ENCODE data around the gene USP34. TPM values are rescaled to one million over a fixed set of nuclear protein-coding genes. Genes with fewer than 3 reads are reported as not detected.

USP34 gene
- total RNA-seq, 2 experiments from 2014 or later: 109 to 111 TPM

GRCh38 chr2:61362873-61363272 is 108.0 kb downstream of the USP34 start:
- POLR2A ChIA-PET: no interaction called here

GRCh38 chr2:61361068-61361467 is 109.8 kb downstream of the USP34 start:
- Mint-ChIP-seq H3K4me3 (no peak overlapping the region), H3K27me3 (no peaks in the 10 kb centered on the region), H3K9me3 (peaks cover 4% of the 10 kb centered on the region), H3K36me3 (peaks cover 48% of the 10 kb centered on the region), H3K4me1 (peaks cover 19% of the 10 kb centered on the region), H3K27ac (no peak overlapping the region)
- POLR2A ChIA-PET: no interaction called here
- DNase-seq: no peak
- ATAC-seq (ENCODE audit: low read depth): no peak

More at GRCh38 chr2:61362873-61363272, 108.0 kb downstream of the USP34 start:
- H3K4me3 Mint-ChIP-seq: no peak overlapping the region
- DNase-seq (no peak), ATAC-seq (ENCODE audit: low read depth) (no peak)
- H3K36me3 Mint-ChIP-seq: peaks cover 51% of the 10 kb centered on the region
- H3K27me3 Mint-ChIP-seq: no peaks in the 10 kb centered on the region
- peaks cover 4% of the 10 kb centered on the region for H3K9me3 Mint-ChIP-seq
- peaks cover 14% of the 10 kb centered on the region for H3K4me1 Mint-ChIP-seq
- no peak overlapping the region for H3K27ac Mint-ChIP-seq

DNA sequence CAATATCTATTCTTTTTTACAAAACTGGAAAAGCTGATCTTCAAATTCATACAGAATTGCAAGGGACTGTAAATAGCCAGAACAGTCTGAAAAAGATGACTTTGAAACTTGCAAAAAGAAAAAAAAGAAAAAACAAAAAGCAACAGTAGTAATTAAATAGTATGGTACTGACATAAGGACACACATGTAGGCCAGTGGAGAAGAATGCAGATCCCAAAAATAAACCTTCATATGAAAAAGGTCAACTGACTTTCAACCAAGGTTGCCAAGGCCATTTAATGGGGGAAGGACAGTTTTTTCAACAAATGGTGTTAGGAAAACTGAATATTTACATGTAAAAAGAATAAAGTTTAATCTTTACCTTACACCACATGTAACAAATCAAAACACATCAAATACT is 111.8 kb downstream of the USP34 start:
- ATAC-seq (ENCODE audit: low read depth): no peak
- Mint-ChIP-seq H3K27me3 (no peaks in the 10 kb centered on the region), H3K27ac (no peak overlapping the region), H3K9me3 (peaks cover 4% of the 10 kb centered on the region), H3K36me3 (peaks cover 54% of the 10 kb centered on the region), H3K4me3 (no peak overlapping the region), H3K4me1 (peaks cover 14% of the 10 kb centered on the region)
- no peak for DNase-seq
- POLR2A ChIA-PET: no interaction called here

- Mint-ChIP-seq H3K4me1 (peaks cover 12% of the 10 kb centered on the region), H3K9me3 (peaks cover 9% of the 10 kb centered on the region), H3K27me3 (no peaks in the 10 kb centered on the region), H3K27ac (no peak overlapping the region), H3K4me3 (no peak overlapping the region), H3K36me3 (peaks cover 55% of the 10 kb centered on the region)
- DNase-seq: no peak
- ATAC-seq (ENCODE audit: low read depth): no peak
- POLR2A ChIA-PET: no interaction called here
These were observed 113.2 kb downstream of the USP34 start for GRCh38 chr2:61357681-61358080.

DNA sequence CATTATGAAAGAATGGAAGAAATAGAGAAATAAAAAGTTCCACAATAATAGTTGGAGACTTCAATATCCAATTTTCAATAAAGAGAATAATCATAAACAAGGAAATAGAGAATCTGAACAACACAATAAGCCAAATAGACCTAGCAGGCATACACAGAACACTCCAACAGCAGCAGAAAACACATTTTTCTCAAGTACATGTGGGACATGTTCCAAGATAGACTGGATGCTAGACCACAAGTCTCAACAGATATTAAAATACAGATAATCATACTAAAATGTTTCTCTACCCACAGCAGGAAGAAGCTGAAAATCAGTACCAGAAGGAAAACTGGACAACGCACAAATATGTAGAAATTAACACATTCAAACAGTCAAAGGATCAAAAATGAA is 113.9 kb downstream of the USP34 start:
- POLR2A ChIA-PET: no interaction called here

DNA sequence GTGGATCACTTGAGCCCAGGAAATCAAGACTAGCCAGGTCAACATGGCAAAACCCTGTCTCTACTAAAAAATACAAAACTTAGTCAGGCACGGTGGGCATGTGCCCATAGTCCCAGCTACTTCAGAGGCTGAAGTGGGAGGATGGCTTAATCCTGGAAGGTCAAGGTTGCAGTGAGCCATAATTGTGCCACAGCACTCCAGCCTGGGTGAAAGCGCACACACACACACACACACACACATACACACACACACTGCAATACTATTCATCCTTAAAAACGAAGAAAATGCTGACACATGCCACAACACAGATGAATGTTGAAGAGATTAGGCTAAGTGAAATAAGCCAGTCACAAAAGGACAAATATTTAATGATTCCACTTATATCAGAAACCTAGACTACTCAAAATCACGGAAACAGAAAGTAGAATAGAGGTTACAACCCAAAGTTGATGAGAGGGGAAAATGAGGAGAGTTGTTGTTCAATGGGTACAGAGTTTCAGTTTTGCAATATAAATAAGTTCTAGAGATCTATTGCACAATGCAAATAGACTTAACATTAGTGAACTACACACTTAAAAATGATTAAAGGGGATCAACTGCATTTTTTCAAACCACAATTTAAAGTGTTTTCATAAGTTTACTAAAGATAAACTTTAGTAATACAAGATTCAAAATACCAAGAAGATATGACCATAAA is 114.5 kb downstream of the USP34 start:
- ATAC-seq (ENCODE audit: low read depth): no peak
- Mint-ChIP-seq H3K4me3 (no peak overlapping the region), H3K4me1 (peaks cover 10% of the 10 kb centered on the region)

More for the DNA sequence above, 113.9 kb downstream of the USP34 start:
- peaks cover 6% of the 10 kb centered on the region for H3K9me3 Mint-ChIP-seq
- H3K27ac Mint-ChIP-seq: no peak overlapping the region
- H3K27me3 Mint-ChIP-seq: no peaks in the 10 kb centered on the region
- H3K36me3 Mint-ChIP-seq: peaks cover 52% of the 10 kb centered on the region
- H3K4me3 Mint-ChIP-seq: no peak overlapping the region
- peaks cover 12% of the 10 kb centered on the region for H3K4me1 Mint-ChIP-seq
- ATAC-seq (ENCODE audit: low read depth) (no peak), DNase-seq (no peak)

GRCh38 chr2:61354543-61355197 is 116.2 kb downstream of the USP34 start:
- Mint-ChIP-seq H3K27me3 (no peaks in the 10 kb centered on the region), H3K4me3 (no peak overlapping the region), H3K4me1 (peaks cover 9% of the 10 kb centered on the region), H3K27ac (no peak overlapping the region), H3K9me3 (peaks cover 6% of the 10 kb centered on the region), H3K36me3 (peaks cover 42% of the 10 kb centered on the region)
- POLR2A ChIA-PET: no interaction called here
- no peak for DNase-seq
- ATAC-seq (ENCODE audit: low read depth): no peak

More for the DNA sequence above, 114.5 kb downstream of the USP34 start:
- H3K27me3 Mint-ChIP-seq: no peaks in the 10 kb centered on the region
- POLR2A ChIA-PET: no interaction called here
- peaks cover 6% of the 10 kb centered on the region for H3K9me3 Mint-ChIP-seq
- DNase-seq: no peak
- no peak overlapping the region for H3K27ac Mint-ChIP-seq
- H3K36me3 Mint-ChIP-seq: peaks cover 49% of the 10 kb centered on the region

DNA sequence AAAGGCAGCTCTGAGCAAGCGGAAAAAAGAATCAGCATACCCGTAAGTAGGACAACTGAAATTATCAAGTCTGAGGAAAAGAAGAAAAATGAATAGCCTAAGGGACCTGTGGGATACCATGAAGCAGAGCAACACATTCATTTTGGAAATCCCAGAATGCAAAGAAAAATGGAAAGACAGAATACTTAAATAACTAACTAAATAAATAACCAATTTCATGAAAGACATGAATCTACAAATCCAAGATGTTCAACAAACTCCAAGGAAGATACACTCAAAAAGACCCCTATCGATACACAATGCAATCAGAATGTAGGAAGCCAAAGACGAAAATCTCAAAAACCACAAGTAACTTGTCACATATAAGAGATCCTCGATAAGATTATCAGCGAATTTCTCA is 117.0 kb downstream of the USP34 start:
- peaks cover 9% of the 10 kb centered on the region for H3K4me1 Mint-ChIP-seq
- DNase-seq (no peak), ATAC-seq (ENCODE audit: low read depth) (no peak)
- peaks cover 45% of the 10 kb centered on the region for H3K36me3 Mint-ChIP-seq
- H3K27me3 Mint-ChIP-seq: no peaks in the 10 kb centered on the region
- H3K27ac Mint-ChIP-seq: no peak overlapping the region
- POLR2A ChIA-PET: no interaction called here
- peaks cover 6% of the 10 kb centered on the region for H3K9me3 Mint-ChIP-seq
- no peak overlapping the region for H3K4me3 Mint-ChIP-seq

DNA sequence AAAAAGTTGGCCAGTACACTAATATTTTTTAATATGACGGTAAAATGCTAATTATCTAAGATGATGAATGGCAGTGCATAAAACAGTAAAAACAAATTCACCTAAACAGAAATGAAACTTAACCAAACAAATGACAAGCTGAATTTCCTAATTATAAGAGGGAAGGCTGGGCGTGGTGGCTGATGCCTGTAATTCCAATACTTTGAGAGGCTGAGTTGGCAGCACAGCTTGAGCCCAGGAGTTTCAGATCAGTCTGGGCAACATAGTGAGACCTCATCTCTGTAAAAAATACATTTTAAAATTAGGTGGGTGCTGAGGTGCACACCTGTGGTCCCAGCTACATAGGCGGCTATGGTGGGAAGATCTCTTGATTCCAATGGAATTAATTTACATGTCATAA is 120.1 kb downstream of the USP34 start:
- Mint-ChIP-seq H3K4me3 (no peak overlapping the region), H3K36me3 (peaks cover 44% of the 10 kb centered on the region), H3K27me3 (no peaks in the 10 kb centered on the region), H3K27ac (no peak overlapping the region), H3K4me1 (no peaks in the 10 kb centered on the region), H3K9me3 (peaks cover 6% of the 10 kb centered on the region)
- DNase-seq (no peak), ATAC-seq (ENCODE audit: low read depth) (no peak)
- POLR2A ChIA-PET: no interaction called here

DNA sequence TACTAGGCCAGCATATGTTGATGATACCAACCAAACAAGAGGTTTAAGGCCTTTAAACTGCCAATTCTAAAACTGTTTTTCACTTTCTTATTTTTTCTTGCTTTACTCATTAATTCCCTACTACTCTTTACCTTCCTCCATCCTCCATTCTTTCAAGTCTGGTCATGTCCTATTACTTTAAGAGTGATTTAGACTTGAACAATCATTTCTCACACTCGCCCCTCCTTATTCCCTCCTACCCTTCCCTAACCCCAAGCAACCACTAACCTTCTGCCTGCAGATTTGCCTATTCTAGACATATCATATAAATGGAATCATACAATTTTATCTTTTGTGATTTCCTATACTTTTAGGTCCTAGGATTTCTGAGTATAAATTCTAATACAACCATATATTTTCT is 127.7 kb downstream of the USP34 start:
- Mint-ChIP-seq H3K4me3 (no peak overlapping the region), H3K36me3 (peaks cover 45% of the 10 kb centered on the region), H3K27ac (no peak overlapping the region), H3K4me1 (no peaks in the 10 kb centered on the region), H3K27me3 (no peaks in the 10 kb centered on the region), H3K9me3 (no peaks in the 10 kb centered on the region)
- POLR2A ChIA-PET: no interaction called here
- DNase-seq: no peak
- no peak for ATAC-seq (ENCODE audit: low read depth)

- Mint-ChIP-seq H3K27me3 (no peaks in the 10 kb centered on the region), H3K4me1 (peaks cover under 1% of the 10 kb centered on the region), H3K4me3 (no peak overlapping the region), H3K27ac (no peak overlapping the region), H3K36me3 (peaks cover 39% of the 10 kb centered on the region), H3K9me3 (no peaks in the 10 kb centered on the region)
- POLR2A ChIA-PET: no interaction called here
- DNase-seq (no peak), ATAC-seq (ENCODE audit: low read depth) (no peak)
These were observed 130.6 kb downstream of the USP34 start for GRCh38 chr2:61340242-61340641.

DNA sequence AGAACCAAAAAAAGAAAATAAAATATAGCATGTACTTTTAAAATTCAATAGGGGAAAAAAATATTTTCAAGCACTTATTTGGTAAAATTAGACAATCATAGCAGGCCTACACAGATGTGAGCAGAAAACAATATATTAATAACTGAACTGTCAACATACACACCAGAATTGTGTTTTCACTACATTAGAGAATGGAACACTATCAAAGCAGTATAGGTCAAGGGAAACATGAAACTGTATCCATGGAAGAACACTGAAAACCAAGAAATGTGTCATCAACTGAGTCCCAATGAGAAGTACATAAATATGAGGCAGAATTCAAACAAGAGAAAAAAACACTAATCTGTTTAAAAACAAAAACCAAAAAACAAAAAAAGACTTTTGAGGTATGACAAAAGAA is 132.4 kb downstream of the USP34 start:
- H3K36me3 Mint-ChIP-seq: peaks cover 35% of the 10 kb centered on the region
- H3K4me1 Mint-ChIP-seq: peaks cover 4% of the 10 kb centered on the region
- ATAC-seq (ENCODE audit: low read depth): no peak
- POLR2A ChIA-PET: no interaction called here
- no peaks in the 10 kb centered on the region for H3K27me3 Mint-ChIP-seq
- peak overlapping the region; percentile 11 for H3K27ac Mint-ChIP-seq
- H3K4me3 Mint-ChIP-seq: no peak overlapping the region
- no peak for DNase-seq
- H3K9me3 Mint-ChIP-seq: no peaks in the 10 kb centered on the region

- Mint-ChIP-seq H3K9me3 (no peaks in the 10 kb centered on the region), H3K27ac (no peak overlapping the region), H3K4me3 (no peak overlapping the region), H3K36me3 (peaks cover 21% of the 10 kb centered on the region), H3K27me3 (no peaks in the 10 kb centered on the region), H3K4me1 (peaks cover 4% of the 10 kb centered on the region)
- DNase-seq: no peak
- POLR2A ChIA-PET: no interaction called here
- no peak for ATAC-seq (ENCODE audit: low read depth)
These were observed 135.7 kb downstream of the USP34 start for GRCh38 chr2:61335187-61335586.

DNA sequence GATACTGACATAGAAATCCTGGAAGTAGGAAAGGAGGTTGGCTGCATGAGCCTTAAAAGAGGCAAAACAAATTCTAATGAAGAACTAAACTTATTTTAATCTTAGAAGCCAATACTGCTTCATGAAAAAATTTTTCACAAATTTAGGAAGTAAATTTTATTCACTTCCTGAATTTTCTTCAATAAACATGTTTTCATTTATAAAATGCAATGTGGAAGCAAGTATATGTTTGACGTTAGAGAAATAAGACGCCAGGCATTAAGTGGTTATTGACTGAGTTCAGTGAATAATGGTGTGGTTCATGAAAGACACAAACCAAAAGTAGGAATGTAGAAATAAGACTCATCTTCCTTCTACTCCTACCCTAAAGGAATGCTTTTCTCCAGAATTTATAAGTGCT is 136.4 kb downstream of the USP34 start:
- POLR2A ChIA-PET: no interaction called here
- H3K36me3 Mint-ChIP-seq: peaks cover 24% of the 10 kb centered on the region
- peaks cover 4% of the 10 kb centered on the region for H3K4me1 Mint-ChIP-seq
- H3K9me3 Mint-ChIP-seq: no peaks in the 10 kb centered on the region
- no peaks in the 10 kb centered on the region for H3K27me3 Mint-ChIP-seq
- no peak overlapping the region for H3K4me3 Mint-ChIP-seq
- DNase-seq (no peak), ATAC-seq (ENCODE audit: low read depth) (no peak)
- no peak overlapping the region for H3K27ac Mint-ChIP-seq
